Measurements from ENCODE around the gene C12orf50.

The C12orf50 gene, protein sequence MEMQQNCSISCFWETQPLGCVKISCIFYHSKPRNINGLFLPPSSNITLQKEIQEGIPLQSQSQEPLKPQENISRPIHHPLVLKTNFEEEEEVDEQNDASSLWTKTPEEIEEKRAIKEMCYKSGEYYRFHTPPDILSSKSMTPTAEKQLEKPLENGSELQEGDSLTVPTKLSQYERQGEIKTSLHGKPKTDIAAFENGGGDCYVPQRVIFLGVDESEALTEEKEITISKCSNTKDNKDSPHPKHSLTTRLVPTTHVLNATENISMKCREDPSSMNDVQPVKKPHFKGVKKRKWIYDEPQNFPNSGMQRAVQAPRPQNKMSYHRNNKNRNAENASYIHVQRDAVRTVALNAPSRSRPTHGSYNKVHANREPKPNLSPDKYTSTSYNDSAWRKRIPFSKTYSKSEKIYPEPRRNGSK

GRCh38 chr12:88029093-88029665, at the start of gene C12orf50:
TSS of gene C12orf50 (minus strand) at chr12:88029401. CDS start at chr12:88026962, 2,439 bp downstream.
- CTCF ChIA-PET: no interaction called here
- TF ChIP-seq CTCF (IDR thresholded peaks at IDR 0.05; ENCODE audit: control extremely low read depth, extremely low read depth, low read depth, missing control alignments): no peak
- POLR2A ChIA-PET: no interaction called here
- DNase-seq (ENCODE audit: extremely low spot score): no peak

- DNase-seq (ENCODE audit: extremely low spot score): no peak
- CTCF ChIA-PET: interaction anchor here (1.8 kb wide), 1 partner anchor 11 kb away, joined by 4 read pairs; no protein-coding TSS in a partner anchor
- TF ChIP-seq CTCF (IDR thresholded peaks at IDR 0.05; ENCODE audit: control extremely low read depth, extremely low read depth, low read depth, missing control alignments): no peak
These were observed 38.1 kb upstream of the C12orf50 start for GRCh38 chr12:88067301-88067700.

GRCh38 chr12:88063375-88063774, 34.2 kb upstream of the C12orf50 start:
- TF ChIP-seq CTCF (IDR thresholded peaks at IDR 0.05; ENCODE audit: control extremely low read depth, extremely low read depth, low read depth, missing control alignments): no peak
- ChIA-PET POLR2A (no interaction called here), CTCF (interaction anchor here (1.0 to 1.3 kb wide), 2 partner anchors 11 to 26 kb away, joined by 3 read pairs; no protein-coding TSS in a partner anchor)
- peak; percentile 14 for DNase-seq (ENCODE audit: extremely low spot score)

More at GRCh38 chr12:88067301-88067700, 38.1 kb upstream of the C12orf50 start:
- POLR2A ChIA-PET: no interaction called here

DNA sequence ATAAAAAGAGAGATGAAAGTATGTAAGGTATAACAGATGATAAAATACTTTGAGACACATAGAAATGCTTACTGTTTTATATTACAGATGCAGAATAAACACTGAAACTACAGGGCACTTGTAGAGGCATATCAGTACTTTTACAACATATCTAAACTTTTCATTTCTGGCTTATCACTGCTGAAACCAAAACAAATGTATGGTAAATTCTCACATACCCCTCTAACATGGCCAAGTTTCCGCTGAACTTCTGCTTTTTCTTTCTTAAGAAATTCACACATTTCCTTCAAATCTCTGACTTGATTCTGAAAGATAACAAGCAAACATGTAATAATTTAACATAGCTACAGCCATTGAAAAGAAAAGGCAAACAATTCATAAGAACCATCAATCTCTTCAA, 33.3 kb upstream of the C12orf50 start:
- TF ChIP-seq CTCF (IDR thresholded peaks at IDR 0.05; ENCODE audit: control extremely low read depth, extremely low read depth, low read depth, missing control alignments): no peak
- peak; percentile 8 for DNase-seq (ENCODE audit: extremely low spot score)
- ChIA-PET POLR2A (no interaction called here), CTCF (interaction anchor here (1.6 kb wide), 1 partner anchor 9 kb away, joined by 7 read pairs; no protein-coding TSS in a partner anchor)

GRCh38 chr12:88058719-88059077, 29.5 kb upstream of the C12orf50 start:
- POLR2A ChIA-PET: no interaction called here
- TF ChIP-seq CTCF (IDR thresholded peaks at IDR 0.05; ENCODE audit: control extremely low read depth, extremely low read depth, low read depth, missing control alignments): no peak
- CTCF ChIA-PET: interaction anchor here (1.3 to 1.4 kb wide), 2 partner anchors 17 to 20 kb away, joined by 3 to 5 read pairs; no protein-coding TSS in a partner anchor
- no peak for DNase-seq (ENCODE audit: extremely low spot score)

DNA sequence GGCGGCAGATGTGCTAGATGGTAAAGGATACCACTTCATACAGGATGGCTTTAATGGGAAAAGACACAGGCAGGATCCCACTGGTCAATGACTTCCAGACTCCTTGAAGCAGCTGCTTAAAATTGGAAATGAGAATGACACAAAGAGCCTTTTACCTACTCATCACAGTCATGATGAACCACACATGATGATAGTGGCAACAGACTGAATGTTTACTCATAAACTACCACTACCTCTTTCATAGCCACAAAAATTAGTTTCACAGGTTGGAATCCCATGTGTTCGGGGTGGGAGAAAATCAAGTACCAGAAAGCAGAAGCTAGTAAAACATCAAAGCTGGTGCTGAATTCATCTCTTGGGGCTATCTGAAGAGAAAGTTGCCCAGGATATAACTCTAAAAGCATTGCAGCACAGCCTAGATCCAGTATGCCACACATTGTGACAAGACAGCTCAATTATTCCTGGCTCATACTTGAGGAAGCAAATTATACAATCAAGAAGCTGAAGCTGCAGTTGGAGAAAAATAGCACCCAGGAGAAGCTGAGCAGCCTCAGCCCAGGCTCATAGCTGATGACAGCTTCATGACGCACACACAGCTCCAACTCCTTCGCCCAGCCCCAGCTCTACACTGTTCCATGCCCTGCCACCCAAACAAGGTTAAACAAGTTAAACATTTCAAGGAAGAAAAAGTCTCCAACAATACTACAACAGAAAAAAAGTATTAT, 29.0 kb upstream of the C12orf50 start:
- POLR2A ChIA-PET: no interaction called here
- TF ChIP-seq CTCF (IDR thresholded peaks at IDR 0.05; ENCODE audit: control extremely low read depth, extremely low read depth, low read depth, missing control alignments): no peak
- DNase-seq (ENCODE audit: extremely low spot score): no peak
- CTCF ChIA-PET: interaction anchor here (0.7 to 1.4 kb wide), 3 partner anchors 12 to 21 kb away, joined by 3 to 5 read pairs (median 3); no protein-coding TSS in a partner anchor

Data from GM10248 (cell line).